AG10803 (cell line): ENCODE results near the gene TP53INP2.

Source experiments
- DNase-seq: peaks from one replicate; pipeline ENCODE4 v3.0.0; 2010; ENCODE audit warnings: low read depth
- H3K4me3 ChIP-seq: 2 replicates; pipeline ENCODE4 v1.5.1; 2011; ENCODE audit warnings: mild to moderate bottlenecking, low read length, control low read depth
- CTCF ChIP-seq: conservative IDR thresholded peaks from 2 replicates; pipeline ENCODE4 v1.5.1; 2011; ENCODE audit warnings: mild to moderate bottlenecking, low read length, control low read depth, inconsistent platforms

TP53INP2 gene

GRCh38 chr20:34693414-34693813 is 10.7 kb upstream of the TP53INP2 start:
- no peak overlapping the region for H3K4me3 ChIP-seq
- no peak for DNase-seq
- no peak for TF ChIP-seq CTCF

GRCh38 chr20:34701405-34702085 is 2.6 kb upstream of the TP53INP2 start:
- TF ChIP-seq CTCF, result no peak
- H3K4me3 ChIP-seq, result no peak overlapping the region
- DNase-seq, result no peak

GRCh38 chr20:34703061-34703423 is 1.1 kb upstream of the TP53INP2 start:
- TF ChIP-seq CTCF, result no peak
- peak overlapping the region; percentile 87; the same call in 1 of the 2 replicates for H3K4me3 ChIP-seq
- no peak for DNase-seq

GRCh38 chr20:34703424-34704176 is 544 bp upstream of the TP53INP2 start:
- peak overlapping the region; percentile 87 for H3K4me3 ChIP-seq
- peak; percentile 7 for DNase-seq
- no peak for TF ChIP-seq CTCF

GRCh38 chr20:34705008-34705396 is 858 bp downstream of the TP53INP2 start:
- peak overlapping the region; percentile 87 for H3K4me3 ChIP-seq
- TF ChIP-seq CTCF, result no peak
- no peak for DNase-seq

- H3K4me3 ChIP-seq, result peak overlapping the region; percentile 87
- peak; percentile 31 for TF ChIP-seq CTCF
- DNase-seq, result peak; percentile 23
Observed at GRCh38 chr20:34705397-34706301, 1.5 kb downstream of the TP53INP2 start.
